PC-3 (cell line): ENCODE data around the gene PRKRA. TPM values are rescaled to one million over a fixed set of nuclear protein-coding genes. Genes with fewer than 3 reads are reported as not detected.

ENCODE experiments used
- total RNA-seq: library from RNA; depleted of rRNA; stranded (reverse); fragments of >200 nt; gene quantifications from 2 replicates; pipeline ENCODE4 v1.2.3, GENCODE V29; 2014; rRNA removed

Gene PRKRA
- total RNA-seq, 1 experiment from 2014 or later, result 78.2 TPM

Other genes with a start within 250 kb of the PRKRA start
- 0.87 and 1.6 TPM in 2 replicates for gene PJVK, start 203 bp upstream of the PRKRA start, total RNA-seq
- 3.7 and 4.2 TPM in 2 replicates for gene FKBP7, start 27.4 kb upstream of the PRKRA start, total RNA-seq
- gene PLEKHA3, start 29.3 kb upstream of the PRKRA start, total RNA-seq, result 16.4 and 16.7 TPM in 2 replicates